HCT116 (cell line): ENCODE measurements around the gene AMBRA1. TPM values are rescaled to one million over a fixed set of nuclear protein-coding genes. Genes with fewer than 3 reads are reported as not detected.

Experiments used
- ATAC-seq: fragments of 200-7000 bp; cut with Tn5 transposase; 2 replicates; pipeline ENCODE4 v1.9.1; 2020; ENCODE audit warnings: mild to moderate bottlenecking, moderate library complexity
- BruUV-seq: library from RNA; stranded (reverse); fragments of 400-500 nt; replicated peaks from 2 replicates; lab custom pipeline; 2021; lab: Mats Ljungman, UMichigan
- CTCF ChIA-PET: fragments of 300-600 bp; sonication (Branson Sonifier 250); formaldehyde crosslinking; loops from one replicate; lab custom pipeline; 2021; ENCODE audit warnings: antibody characterized with exemption; lab: Charles Lee
- POLR2A ChIA-PET: fragments of 300-600, 350-600 bp; sonication (Branson Sonifier 250); formaldehyde crosslinking; loops from one replicate; lab custom pipeline; 2021; ENCODE audit warnings: antibody characterized with exemption; lab: Charles Lee
- RAD21 ChIA-PET, 2 experiments: fragments of 300-600 bp; sonication (Branson Sonifier 250); formaldehyde crosslinking; loops; one replicate each; lab custom pipeline; 2023; ENCODE audit warnings: low total read pairs in 2 of 2; ENCODE audit not compliant: uncharacterized antibody in 2 of 2, unreplicated experiment in 2 of 2, low non-redundant PET in 1 of 2; lab: Charles Lee
- DNase-seq: peaks from one replicate; pipeline ENCODE4 v3.0.0-alpha.2; 2010; ENCODE audit warnings: low read depth, low spot score
- H2AFZ ChIP-seq: fragments of 200-600 bp; shearing (Covaris generic), sonication (generic); 2 replicates; pipeline ENCODE4 v1.6.1; 2017; ENCODE audit warnings: low read depth, mixed run types, mixed read lengths, antibody characterized with exemption, low read length; ENCODE audit not compliant: poor library complexity, severe bottlenecking
- H3K27ac ChIP-seq: 2 replicates; pipeline ENCODE4 v1.5.1; 2012; ENCODE audit warnings: low read depth, low read length
- H3K27me3 ChIP-seq: fragments of 200-600 bp; sonication (generic); 2 replicates; pipeline ENCODE4 v1.6.1; 2016; ENCODE audit warnings: mixed run types, low read length, mixed read lengths; ENCODE audit not compliant: insufficient read depth
- H3K36me3 ChIP-seq, 2 experiments: fragments of 200-500 bp in 1 of 2; fragments of 200-600 bp in 1 of 2; sonication (Bioruptor generic) in 1 of 2; sonication (generic) in 1 of 2; 2 replicates each; pipeline versions ENCODE4 v1.5.1 to v1.6.1; 2014 to 2016; ENCODE audit warnings: low read length in 2 of 2, inconsistent platforms in 1 of 2, mixed read lengths in 1 of 2, mixed run types in 1 of 2; ENCODE audit not compliant: insufficient read depth in 2 of 2, control insufficient read depth in 1 of 2
- H3K4me1 ChIP-seq, 2 experiments: fragments of 200-600 bp in 1 of 2; sonication (generic) in 1 of 2; 2 replicates each; pipeline versions ENCODE4 v1.5.1 to v1.6.1; 2012 to 2017; ENCODE audit warnings: low read length in 2 of 2, inconsistent platforms in 1 of 2, mild to moderate bottlenecking in 1 of 2, mixed read lengths in 1 of 2, mixed run types in 1 of 2, moderate library complexity in 1 of 2; ENCODE audit not compliant: insufficient read depth in 2 of 2, control insufficient read depth in 1 of 2
- H3K4me2 ChIP-seq: fragments of 200-600 bp; sonication (generic); 2 replicates; pipeline ENCODE4 v1.6.1; 2017; ENCODE audit warnings: mixed run types, low read length, mixed read lengths
- H3K4me3 ChIP-seq, 2 experiments: fragments of 200-600 bp in 1 of 2; sonication (generic) in 1 of 2; replicated peaks in 1 of 2; 2 replicates each; pipeline ENCODE4 v1.5.1; 2011 to 2016; ENCODE audit warnings: low read length in 2 of 2, control low read depth in 1 of 2, low read depth in 1 of 2, mild to moderate bottlenecking in 1 of 2, mixed read lengths in 1 of 2, mixed run types in 1 of 2
- H3K79me2 ChIP-seq: fragments of 200-600 bp; sonication (generic); 2 replicates; pipeline ENCODE4 v1.6.1; 2017; ENCODE audit warnings: mild to moderate bottlenecking, mixed run types, low read length, moderate library complexity, mixed read lengths; ENCODE audit not compliant: insufficient read depth
- H3K9ac ChIP-seq: fragments of 200-600 bp; sonication (generic); 2 replicates; pipeline ENCODE4 v1.6.1; 2016; ENCODE audit warnings: low read length, mixed read lengths
- H3K9me2 ChIP-seq: fragments of 200-600 bp; sonication (generic), shearing (Covaris generic); 2 replicates; pipeline ENCODE4 v1.6.1; 2017; ENCODE audit warnings: mixed run types, mild to moderate bottlenecking, moderate library complexity; ENCODE audit not compliant: insufficient read depth
- H3K9me3 ChIP-seq, 2 experiments: fragments of 200-500 bp in 1 of 2; fragments of 200-600 bp in 1 of 2; sonication (Bioruptor generic) in 1 of 2; sonication (generic) in 1 of 2; 2 replicates each; pipeline ENCODE4 v1.6.1; 2014 to 2017; ENCODE audit warnings: low read length in 2 of 2, mixed read lengths in 2 of 2, inconsistent platforms in 1 of 2, low read depth in 1 of 2, mild to moderate bottlenecking in 1 of 2, mixed run types in 1 of 2, moderate library complexity in 1 of 2; ENCODE audit not compliant: control insufficient read depth in 1 of 2, insufficient read depth in 1 of 2
- H4K20me1 ChIP-seq: fragments of 200-600 bp; sonication (generic), shearing (Covaris generic); 2 replicates; pipeline ENCODE4 v1.6.1; 2017; ENCODE audit warnings: mixed run types, mild to moderate bottlenecking, moderate library complexity; ENCODE audit not compliant: insufficient read depth
- ATF3 ChIP-seq: IDR thresholded peaks from 2 replicates; pipeline ENCODE4 v1.6.1; 2012
- CBX3 ChIP-seq: IDR thresholded peaks from 2 replicates; pipeline ENCODE4 v1.6.1; 2012; ENCODE audit warnings: low read depth
- CEBPB ChIP-seq: IDR thresholded peaks from 2 replicates; pipeline ENCODE4 v1.6.1; 2012; ENCODE audit warnings: low read depth
- EGR1 ChIP-seq: IDR thresholded peaks from 2 replicates; pipeline ENCODE4 v1.6.1; 2012; ENCODE audit warnings: low read depth
- ELF1 ChIP-seq: IDR thresholded peaks from 2 replicates; pipeline ENCODE4 v1.6.1; 2012; ENCODE audit warnings: low read depth, borderline replicate concordance
- EZH2 ChIP-seq: fragments of 200-600 bp; sonication (generic); IDR thresholded peaks from 2 replicates; pipeline ENCODE4 v1.6.1; 2017; ENCODE audit warnings: antibody characterized with exemption, mixed run types
- EZH2phosphoT487 ChIP-seq: fragments of 200-600 bp; IDR thresholded peaks from 2 replicates; pipeline ENCODE4 v1.6.1; 2018; ENCODE audit warnings: antibody characterized with exemption, borderline replicate concordance
- FOSL1 ChIP-seq: IDR thresholded peaks from 2 replicates; pipeline ENCODE4 v1.6.1; 2012; ENCODE audit warnings: low read depth
- JUND ChIP-seq: IDR thresholded peaks from 2 replicates; pipeline ENCODE4 v1.6.1; 2012
- POLR2A ChIP-seq: IDR thresholded peaks from 2 replicates; pipeline ENCODE4 v1.7.0; 2011; ENCODE audit warnings: borderline replicate concordance; ENCODE audit not compliant: insufficient read depth, insufficient read length; ENCODE audit errors: extremely low read depth
- RAD21 ChIP-seq: IDR thresholded peaks from 2 replicates; pipeline ENCODE4 v1.6.1; 2012; ENCODE audit warnings: low read depth, mild to moderate bottlenecking
- REST ChIP-seq: IDR thresholded peaks from 2 replicates; pipeline ENCODE4 v1.6.1; 2012; ENCODE audit warnings: low read depth
- SIN3A ChIP-seq: IDR thresholded peaks from 2 replicates; pipeline ENCODE4 v1.6.1; 2012; ENCODE audit warnings: low read depth
- SP1 ChIP-seq: IDR thresholded peaks from 2 replicates; pipeline ENCODE4 v1.6.1; 2012; ENCODE audit warnings: low read depth
- SRF ChIP-seq: IDR thresholded peaks from 2 replicates; pipeline ENCODE4 v1.6.1; 2012; ENCODE audit warnings: low read depth
- TCF7L2 ChIP-seq: IDR thresholded peaks from 2 replicates; pipeline ENCODE4 v1.7.0; 2011; ENCODE audit warnings: borderline replicate concordance, inconsistent platforms; ENCODE audit not compliant: insufficient read depth, insufficient read length; ENCODE audit errors: extremely low read depth
- YY1 ChIP-seq: IDR thresholded peaks from 2 replicates; pipeline ENCODE4 v1.6.1; 2011; ENCODE audit warnings: low read length, low read depth, moderate library complexity, mild to moderate bottlenecking; ENCODE audit not compliant: insufficient replicate concordance; ENCODE audit errors: extremely low read depth
- ZFX ChIP-seq: fragments of 450-650 bp; IDR thresholded peaks from 2 replicates; pipeline ENCODE4 v1.6.1; 2017
- ZNF274 ChIP-seq: fragments of 200-500 bp; sonication (Bioruptor generic); IDR thresholded peaks from 2 replicates; pipeline ENCODE4 v1.6.1; 2014; ENCODE audit warnings: mild to moderate bottlenecking, low read depth, low read length, inconsistent platforms
- intact Hi-C: fragments of 100-400 bp; cut with micrococcal nuclease; formaldehyde crosslinking; loops from 2 replicates; pipeline ENCODE4 v1.10.0; 2022
- total RNA-seq: library from RNA; stranded (reverse); gene quantifications from one replicate; pipeline ENCODE4 v1.2.1, GENCODE V29; 2021; ENCODE audit not compliant: unreplicated experiment

The AMBRA1 gene
- total RNA-seq, 1 experiment from 2014 or later, result 22.7 TPM

GRCh38 chr11:46472662-46472994 is 121.2 kb downstream of the AMBRA1 start:
- H2AFZ ChIP-seq, result no peak overlapping the region
- H3K36me3 ChIP-seq, result no peaks in the 10 kb centered on the region
- RAD21 ChIA-PET, result no interaction called here
- peak; percentile 76 for ATAC-seq
- POLR2A ChIA-PET, result no interaction called here
- H3K9me2 ChIP-seq, result no peaks in the 10 kb centered on the region
- no peak overlapping the region for H3K4me3 ChIP-seq
- intact Hi-C loops, result no loop called here
- H3K79me2 ChIP-seq, result no peaks in the 10 kb centered on the region; the same call in 1 of the 2 replicates
- H3K9me3 ChIP-seq, result no peaks in the 10 kb centered on the region
- no peaks in the 10 kb centered on the region for H3K27me3 ChIP-seq
- no TSS peak for BruUV-seq
- TF ChIP-seq JUND (no peak), EZH2phosphoT487 (no peak), TCF7L2 (no peak), SRF (no peak), SP1 (no peak), CBX3 (no peak), ZNF274 (no peak), RAD21 (no peak), FOSL1 (no peak), EGR1 (no peak), ZFX (no peak), REST (no peak), POLR2A (no peak), YY1 (no peak), CEBPB (no peak), ELF1 (no peak), ATF3 (no peak), EZH2 (no peak), SIN3A (no peak)
- H3K27ac ChIP-seq, result no peak overlapping the region
- DNase-seq, result peak; percentile 12
- peaks cover 9 to 38% of the 10 kb centered on the region in 2 experiments for H3K4me1 ChIP-seq
- CTCF ChIA-PET, result interaction anchor here (1.5 kb wide), 1 partner anchor 57 kb away, joined by 3 read pairs; no protein-coding TSS in a partner anchor
- 0 out of 2 replicates have a peak overlapping the region, but pooled peaks have one; percentile 14 for H3K9ac ChIP-seq
- H4K20me1 ChIP-seq, result peaks cover 11% of the 10 kb centered on the region; the same call in 1 of the 2 replicates
- H3K4me2 ChIP-seq, result peak overlapping the region; percentile 51
